HT1080 (cell line): ENCODE data around the gene DLX2. TPM values are rescaled to one million over a fixed set of nuclear protein-coding genes. Genes with fewer than 3 reads are reported as not detected.

ENCODE experiments used
- DNase-seq: peaks from one replicate; pipeline ENCODE4 v3.0.0-alpha.2; 2015; ENCODE audit warnings: low read depth
- total RNA-seq: library from RNA; depleted of rRNA; stranded (reverse); fragments of >200 nt; shearing (Covaris generic); gene quantifications from 2 replicates; pipeline ENCODE4 v1.2.3, GENCODE V29; 2014

DLX2 gene
- total RNA-seq, 1 experiment from 2014 or later, result 1.1 TPM

- no peak for DNase-seq
Observed at GRCh38 chr2:172107690-172108586, 5.2 kb upstream of the DLX2 start.

- DNase-seq, result peak; percentile 19
Observed at GRCh38 chr2:172106108-172106961, 3.6 kb upstream of the DLX2 start.

- no peak for DNase-seq
Observed at GRCh38 chr2:172105471-172106107, 2.9 kb upstream of the DLX2 start.

GRCh38 chr2:172103471-172104272 lies 972 bp upstream of the DLX2 start:
- DNase-seq, result peak; percentile 80

- DNase-seq, result no peak
Observed at GRCh38 chr2:172101821-172102390, 794 bp downstream of the DLX2 start.

- no peak for DNase-seq
Observed at GRCh38 chr2:172100935-172101820, 1.5 kb downstream of the DLX2 start.

- DNase-seq, result no peak
Observed at GRCh38 chr2:172100080-172100934, 2.4 kb downstream of the DLX2 start.

GRCh38 chr2:172099472-172100079 lies 3.1 kb downstream of the DLX2 start:
- DNase-seq, result no peak

- peak; percentile 87 for DNase-seq
Observed at GRCh38 chr2:172098650-172099471, 3.8 kb downstream of the DLX2 start.

- no peak for DNase-seq
Observed at GRCh38 chr2:172098287-172098649, 4.4 kb downstream of the DLX2 start.

- no peak for DNase-seq
Observed at GRCh38 chr2:172097557-172098131, 5.1 kb downstream of the DLX2 start.

GRCh38 chr2:172096626-172097547 lies 5.8 kb downstream of the DLX2 start:
- DNase-seq, result no peak

GRCh38 chr2:172095905-172096625 lies 6.6 kb downstream of the DLX2 start:
- no peak for DNase-seq

- DNase-seq, result peak; percentile 72
Observed at GRCh38 chr2:172095146-172095904, 7.4 kb downstream of the DLX2 start.
